OCI-LY1 (cell line): ENCODE data around the gene PER1.

Experiments used
- H2AFZ ChIP-seq: fragments of 200-600 bp; sonication (generic), shearing (Covaris generic); 2 replicates; pipeline ENCODE4 v1.6.0; 2014; ENCODE audit warnings: antibody characterized with exemption, mild to moderate bottlenecking, low read length
- H3F3A ChIP-seq: fragments of 200-600 bp; sonication (generic), shearing (Covaris generic); 2 replicates; pipeline ENCODE4 v1.6.0; 2014; ENCODE audit warnings: mild to moderate bottlenecking, antibody characterized with exemption, low read length, moderate library complexity; ENCODE audit not compliant: insufficient read depth
- H3K27ac ChIP-seq: fragments of 200-600 bp; sonication (generic); 2 replicates; pipeline ENCODE4 v1.5.1; 2014; ENCODE audit warnings: low read length, mixed run types, mild to moderate bottlenecking, low read depth; ENCODE audit not compliant: poor library complexity, severe bottlenecking
- H3K27me3 ChIP-seq: fragments of 200-600 bp; sonication (generic); 2 replicates; pipeline ENCODE4 v1.6.0; 2014; ENCODE audit warnings: antibody characterized with exemption, mild to moderate bottlenecking, low read length, moderate library complexity; ENCODE audit not compliant: insufficient read depth
- H3K36me3 ChIP-seq: fragments of 200-600 bp; sonication (generic); 2 replicates; pipeline ENCODE4 v1.6.1; 2014; ENCODE audit warnings: mild to moderate bottlenecking, antibody characterized with exemption, low read length, moderate library complexity, mixed read lengths; ENCODE audit not compliant: insufficient read depth
- H3K4me1 ChIP-seq: fragments of 200-600 bp; sonication (generic); 2 replicates; pipeline ENCODE4 v1.5.1; 2014; ENCODE audit warnings: mild to moderate bottlenecking, low read length, moderate library complexity; ENCODE audit not compliant: insufficient read depth, severe bottlenecking
- H3K4me2 ChIP-seq: fragments of 200-600 bp; sonication (generic), shearing (Covaris generic); 2 replicates; pipeline ENCODE4 v1.6.1; 2014; ENCODE audit warnings: low read length
- H3K4me3 ChIP-seq: fragments of 200-600 bp; sonication (generic); 2 replicates; pipeline ENCODE4 v1.5.1; 2014; ENCODE audit warnings: low read length, low read depth, mild to moderate bottlenecking, mixed read lengths; ENCODE audit not compliant: poor library complexity, severe bottlenecking
- H3K79me2 ChIP-seq: fragments of 200-600 bp; shearing (Covaris generic); 2 replicates; pipeline ENCODE4 v1.6.1; 2016; ENCODE audit warnings: mixed run types, low read length, mixed read lengths; ENCODE audit not compliant: insufficient read depth
- H3K9ac ChIP-seq: fragments of 200-600 bp; sonication (generic), shearing (Covaris generic); 2 replicates; pipeline ENCODE4 v1.6.1; 2014; ENCODE audit warnings: mild to moderate bottlenecking, low read length, mixed read lengths
- H3K9me2 ChIP-seq: fragments of 200-600 bp; sonication (generic), shearing (Covaris generic); 2 replicates; pipeline ENCODE4 v1.6.1; 2014; ENCODE audit warnings: low read depth, mild to moderate bottlenecking, low read length, mixed read lengths
- H3K9me3 ChIP-seq: fragments of 200-600 bp; shearing (Covaris generic); 2 replicates; pipeline ENCODE4 v1.6.1; 2014; ENCODE audit warnings: low read length, mixed read lengths
- H4K20me1 ChIP-seq: fragments of 200-600 bp; sonication (generic), shearing (Covaris generic); 2 replicates; pipeline ENCODE4 v1.6.0; 2016; ENCODE audit warnings: mild to moderate bottlenecking, low read length; ENCODE audit not compliant: insufficient read depth
- CTCF ChIP-seq: fragments of 200-600 bp; sonication (generic), shearing (Covaris generic); IDR thresholded peaks from 2 replicates; pipeline ENCODE4 v1.5.1; 2017; ENCODE audit warnings: mild to moderate bottlenecking, antibody characterized with exemption, low read length, moderate library complexity, mixed read lengths
- EZH2 ChIP-seq: fragments of 200-600 bp; sonication (generic), shearing (Covaris generic); IDR thresholded peaks from 2 replicates; pipeline ENCODE4 v1.8.0; 2017; ENCODE audit warnings: borderline replicate concordance, mixed run types, mild to moderate bottlenecking, antibody characterized with exemption, low read length, moderate library complexity, mixed read lengths

The PER1 gene

GRCh38 chr17:8146381-8147140 lies 5.6 kb downstream of the PER1 start:
- H3K79me2 ChIP-seq, result no peaks in the 10 kb centered on the region
- no peaks in the 10 kb centered on the region for H4K20me1 ChIP-seq
- H3K36me3 ChIP-seq, result peaks cover 46% of the 10 kb centered on the region

GRCh38 chr17:8145811-8146210 lies 6.4 kb downstream of the PER1 start:
- H2AFZ ChIP-seq, result no peak overlapping the region
- H3K27me3 ChIP-seq, result no peaks in the 10 kb centered on the region
- no peaks in the 10 kb centered on the region for H3K9me3 ChIP-seq
- no peaks in the 10 kb centered on the region for H3K9me2 ChIP-seq
- H3K79me2 ChIP-seq, result no peaks in the 10 kb centered on the region
- no peak overlapping the region for H3K4me3 ChIP-seq
- no peaks in the 10 kb centered on the region for H3F3A ChIP-seq
- H3K4me1 ChIP-seq, result peaks cover 4% of the 10 kb centered on the region
- peaks cover 52% of the 10 kb centered on the region for H3K36me3 ChIP-seq
- H4K20me1 ChIP-seq, result no peaks in the 10 kb centered on the region
- TF ChIP-seq CTCF, result no peak
- TF ChIP-seq EZH2, result no peak
- H3K4me2 ChIP-seq, result no peak overlapping the region
- H3K9ac ChIP-seq, result no peak overlapping the region
- H3K27ac ChIP-seq, result no peak overlapping the region

More at GRCh38 chr17:8146381-8147140, 5.6 kb downstream of the PER1 start:
- no peaks in the 10 kb centered on the region for H3K9me3 ChIP-seq
- H2AFZ ChIP-seq, result no peak overlapping the region
- TF ChIP-seq CTCF (no peak), EZH2 (no peak)
- H3K27ac ChIP-seq, result no peak overlapping the region
- no peak overlapping the region for H3K4me2 ChIP-seq
- H3K4me3 ChIP-seq, result no peak overlapping the region
- no peaks in the 10 kb centered on the region for H3K9me2 ChIP-seq
- H3F3A ChIP-seq, result no peaks in the 10 kb centered on the region
- H3K9ac ChIP-seq, result no peak overlapping the region
- no peaks in the 10 kb centered on the region for H3K27me3 ChIP-seq
- peaks cover 9% of the 10 kb centered on the region for H3K4me1 ChIP-seq

- Histone ChIP-seq H3K79me2 (no peaks in the 10 kb centered on the region), H3K36me3 (peaks cover 55% of the 10 kb centered on the region), H3K9ac (no peak overlapping the region), H3K9me2 (no peaks in the 10 kb centered on the region), H2AFZ (no peak overlapping the region), H4K20me1 (no peaks in the 10 kb centered on the region), H3K27ac (no peak overlapping the region), H3K9me3 (no peaks in the 10 kb centered on the region), H3K4me2 (no peak overlapping the region), H3K4me3 (no peak overlapping the region), H3K27me3 (no peaks in the 10 kb centered on the region), H3K4me1 (no peaks in the 10 kb centered on the region), H3F3A (no peaks in the 10 kb centered on the region)
- TF ChIP-seq EZH2, result no peak
- TF ChIP-seq CTCF, result no peak
Measured at GRCh38 chr17:8144401-8145231, 7.6 kb downstream of the PER1 start.
